Liver (tissue), 3 donors: Measurements from ENCODE around the gene NTM.

Source experiments
- FOXA1 ChIP-seq: IDR thresholded peaks from 2 replicates; pipeline ENCODE4 v1.6.1; 2016; ENCODE audit warnings: antibody characterized with exemption
- GABPA ChIP-seq, 2 donors: IDR thresholded peaks in 1 of 2; conservative IDR thresholded peaks in 1 of 2; 2 replicates each; pipeline ENCODE4 v1.6.1; 2016; ENCODE audit warnings: antibody characterized with exemption in 2 of 2, mild to moderate bottlenecking in 1 of 2, moderate library complexity in 1 of 2
- HNF4A ChIP-seq, 2 donors: conservative IDR thresholded peaks; 2 replicates each; pipeline ENCODE4 v1.6.1; 2016; ENCODE audit warnings: antibody characterized with exemption in 2 of 2, mild to moderate bottlenecking in 2 of 2
- RAD21 ChIP-seq, 2 donors: IDR thresholded peaks; 2 replicates each; pipeline ENCODE4 v1.6.1; 2016; ENCODE audit warnings: antibody characterized with exemption in 2 of 2, mild to moderate bottlenecking in 2 of 2
- SP1 ChIP-seq: IDR thresholded peaks from 2 replicates; pipeline ENCODE4 v1.6.1; 2018; ENCODE audit warnings: antibody characterized with exemption, mild to moderate bottlenecking
- TAF1 ChIP-seq: conservative IDR thresholded peaks from 2 replicates; pipeline ENCODE4 v1.6.1; 2016; ENCODE audit warnings: antibody characterized with exemption, mild to moderate bottlenecking
- YY1 ChIP-seq: IDR thresholded peaks from 2 replicates; pipeline ENCODE4 v1.6.1; 2016; ENCODE audit warnings: antibody characterized with exemption, mild to moderate bottlenecking
- TF ChIP-seq, protein P1 (sequence below): IDR thresholded peaks from 2 replicates; pipeline ENCODE4 v1.6.1; 2016; ENCODE audit warnings: antibody characterized with exemption
- TF ChIP-seq, protein P2 (sequence below): fragments of 150-350 bp; IDR thresholded peaks from 2 replicates; pipeline ENCODE4 v1.5.1; 2017; ENCODE audit warnings: improper control_type of control experiment, low read depth, low read length; ENCODE audit not compliant: missing input control
- TF ChIP-seq, protein P3 (sequence below): IDR thresholded peaks from 2 replicates; pipeline ENCODE4 v1.6.1; 2016; ENCODE audit warnings: antibody characterized with exemption
- TF ChIP-seq, protein P4 (sequence below): IDR thresholded peaks from 2 replicates; pipeline ENCODE4 v1.6.1; 2016; ENCODE audit warnings: antibody characterized with exemption
- donor health status: healthy.
- donor health status: healthy.

DNA sequence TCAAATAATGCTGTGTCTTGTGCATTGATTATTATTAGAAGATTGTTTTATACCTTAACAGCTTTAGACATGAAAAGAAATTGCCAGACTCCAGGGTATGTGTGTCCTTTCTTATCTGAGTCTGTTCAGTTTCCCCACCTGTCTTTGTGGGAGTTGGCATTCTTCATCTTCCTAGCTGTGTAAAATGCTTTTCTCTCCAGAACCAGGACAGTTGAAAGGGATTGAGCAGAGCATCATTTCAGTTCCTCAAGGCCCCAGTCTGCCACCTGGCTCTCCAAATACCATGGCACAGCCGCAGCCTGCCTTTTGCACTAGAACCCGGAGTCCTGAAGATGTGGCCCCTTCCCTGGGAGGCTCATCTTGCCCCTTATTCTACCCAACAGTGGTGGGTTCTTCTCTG lies 851.9 kb downstream of the NTM start:
- TF ChIP-seq YY1: no peak
- TF ChIP-seq, protein P1, sequence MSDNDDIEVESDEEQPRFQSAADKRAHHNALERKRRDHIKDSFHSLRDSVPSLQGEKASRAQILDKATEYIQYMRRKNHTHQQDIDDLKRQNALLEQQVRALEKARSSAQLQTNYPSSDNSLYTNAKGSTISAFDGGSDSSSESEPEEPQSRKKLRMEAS: no peak
- TF ChIP-seq GABPA (IDR thresholded peaks at IDR 0.05 in 1 of 2, conservative IDR thresholded peaks at IDR 0.05 in 1 of 2): no peak
- TF ChIP-seq, protein P2, sequence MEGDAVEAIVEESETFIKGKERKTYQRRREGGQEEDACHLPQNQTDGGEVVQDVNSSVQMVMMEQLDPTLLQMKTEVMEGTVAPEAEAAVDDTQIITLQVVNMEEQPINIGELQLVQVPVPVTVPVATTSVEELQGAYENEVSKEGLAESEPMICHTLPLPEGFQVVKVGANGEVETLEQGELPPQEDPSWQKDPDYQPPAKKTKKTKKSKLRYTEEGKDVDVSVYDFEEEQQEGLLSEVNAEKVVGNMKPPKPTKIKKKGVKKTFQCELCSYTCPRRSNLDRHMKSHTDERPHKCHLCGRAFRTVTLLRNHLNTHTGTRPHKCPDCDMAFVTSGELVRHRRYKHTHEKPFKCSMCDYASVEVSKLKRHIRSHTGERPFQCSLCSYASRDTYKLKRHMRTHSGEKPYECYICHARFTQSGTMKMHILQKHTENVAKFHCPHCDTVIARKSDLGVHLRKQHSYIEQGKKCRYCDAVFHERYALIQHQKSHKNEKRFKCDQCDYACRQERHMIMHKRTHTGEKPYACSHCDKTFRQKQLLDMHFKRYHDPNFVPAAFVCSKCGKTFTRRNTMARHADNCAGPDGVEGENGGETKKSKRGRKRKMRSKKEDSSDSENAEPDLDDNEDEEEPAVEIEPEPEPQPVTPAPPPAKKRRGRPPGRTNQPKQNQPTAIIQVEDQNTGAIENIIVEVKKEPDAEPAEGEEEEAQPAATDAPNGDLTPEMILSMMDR: no peak
- no peak for TF ChIP-seq HNF4A (conservative IDR thresholded peaks at IDR 0.05)
- no peak for TF ChIP-seq RAD21 (IDR thresholded peaks at IDR 0.05)
- no peak for TF ChIP-seq TAF1
- no peak for TF ChIP-seq SP1
- TF ChIP-seq, protein P3, sequence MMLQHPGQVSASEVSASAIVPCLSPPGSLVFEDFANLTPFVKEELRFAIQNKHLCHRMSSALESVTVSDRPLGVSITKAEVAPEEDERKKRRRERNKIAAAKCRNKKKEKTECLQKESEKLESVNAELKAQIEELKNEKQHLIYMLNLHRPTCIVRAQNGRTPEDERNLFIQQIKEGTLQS: no peak
- no peak for TF ChIP-seq FOXA1
- TF ChIP-seq, protein P4, sequence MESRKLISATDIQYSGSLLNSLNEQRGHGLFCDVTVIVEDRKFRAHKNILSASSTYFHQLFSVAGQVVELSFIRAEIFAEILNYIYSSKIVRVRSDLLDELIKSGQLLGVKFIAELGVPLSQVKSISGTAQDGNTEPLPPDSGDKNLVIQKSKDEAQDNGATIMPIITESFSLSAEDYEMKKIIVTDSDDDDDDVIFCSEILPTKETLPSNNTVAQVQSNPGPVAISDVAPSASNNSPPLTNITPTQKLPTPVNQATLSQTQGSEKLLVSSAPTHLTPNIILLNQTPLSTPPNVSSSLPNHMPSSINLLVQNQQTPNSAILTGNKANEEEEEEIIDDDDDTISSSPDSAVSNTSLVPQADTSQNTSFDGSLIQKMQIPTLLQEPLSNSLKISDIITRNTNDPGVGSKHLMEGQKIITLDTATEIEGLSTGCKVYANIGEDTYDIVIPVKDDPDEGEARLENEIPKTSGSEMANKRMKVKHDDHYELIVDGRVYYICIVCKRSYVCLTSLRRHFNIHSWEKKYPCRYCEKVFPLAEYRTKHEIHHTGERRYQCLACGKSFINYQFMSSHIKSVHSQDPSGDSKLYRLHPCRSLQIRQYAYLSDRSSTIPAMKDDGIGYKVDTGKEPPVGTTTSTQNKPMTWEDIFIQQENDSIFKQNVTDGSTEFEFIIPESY: no peak
